MCF 10A (cell line): ENCODE results near the gene LHFPL3. TPM values are rescaled to one million over a fixed set of nuclear protein-coding genes. Genes with fewer than 3 reads are reported as not detected.

ENCODE experiments used
- BruUV-seq: library from RNA; stranded (reverse); fragments of 400-500 nt; replicated peaks from 2 replicates; lab custom pipeline; 2021; lab: Mats Ljungman, UMichigan
- CTCF ChIA-PET: fragments of 300-600 bp; sonication (Branson Sonifier 250); formaldehyde crosslinking; extraction: SDS; loops from one replicate; lab custom pipeline; 2021; ENCODE audit warnings: antibody characterized with exemption, inconsistent platforms; lab: Yijun Ruan, JAX
- POLR2A ChIA-PET: fragments of 300-600, 350-650 bp; sonication (Branson Sonifier 250); formaldehyde crosslinking; extraction: SDS; loops from one replicate; lab custom pipeline; 2020; ENCODE audit warnings: antibody characterized with exemption, inconsistent platforms; lab: Yijun Ruan, JAX
- DNase-seq: peaks from one replicate; pipeline ENCODE4 v3.0.0-alpha.2; 2018; ENCODE audit not compliant: unreplicated experiment
- H3K27ac Mint-ChIP-seq: one replicate; pipeline ENCODE4 v1.8.0; 2022; ENCODE audit warnings: mild to moderate bottlenecking, low read depth, mixed read lengths; ENCODE audit not compliant: unreplicated experiment
- H3K27me3 Mint-ChIP-seq: one replicate; pipeline ENCODE4 v1.8.0; 2022; ENCODE audit warnings: mixed read lengths; ENCODE audit not compliant: insufficient read depth, unreplicated experiment
- H3K36me3 Mint-ChIP-seq: one replicate; pipeline ENCODE4 v1.8.0; 2022; ENCODE audit warnings: mild to moderate bottlenecking, moderate library complexity, mixed read lengths; ENCODE audit not compliant: insufficient read depth, unreplicated experiment
- H3K4me1 Mint-ChIP-seq: one replicate; pipeline ENCODE4 v1.8.0; 2022; ENCODE audit warnings: mixed read lengths; ENCODE audit not compliant: insufficient read depth, unreplicated experiment
- H3K4me3 Mint-ChIP-seq: one replicate; pipeline ENCODE4 v1.8.0; 2022; ENCODE audit warnings: mild to moderate bottlenecking, moderate library complexity, mixed read lengths; ENCODE audit not compliant: unreplicated experiment
- H3K9me3 Mint-ChIP-seq: one replicate; pipeline ENCODE4 v1.8.0; 2022; ENCODE audit warnings: mixed read lengths; ENCODE audit not compliant: unreplicated experiment
- CTCF ChIP-seq: fragments of 200-600 bp; IDR thresholded peaks from one replicate; pipeline ENCODE4 v1.8.0; 2022; ENCODE audit warnings: antibody characterized with exemption, mild to moderate bottlenecking; ENCODE audit not compliant: unreplicated experiment
- intact Hi-C: fragments of 100-400 bp; cut with micrococcal nuclease; formaldehyde crosslinking; loops from 2 replicates; pipeline ENCODE4 v1.14.1; 2022
- total RNA-seq: library from RNA; stranded (reverse); gene quantifications from 2 replicates; pipeline ENCODE4 v1.2.3, GENCODE V29; 2022

The LHFPL3 gene
- total RNA-seq, 1 experiment from 2014 or later, result not detected

GRCh38 chr7:104655592-104655991 is 327.2 kb downstream of the LHFPL3 start:
- no TSS peak for BruUV-seq
- Mint-ChIP-seq H3K36me3 (no peaks in the 10 kb centered on the region), H3K4me1 (peaks cover 5% of the 10 kb centered on the region), H3K27me3 (peaks cover 18% of the 10 kb centered on the region), H3K4me3 (no peak overlapping the region), H3K27ac (no peak overlapping the region), H3K9me3 (no peaks in the 10 kb centered on the region)
- CTCF ChIA-PET, result no interaction called here
- intact Hi-C loops, result no loop called here
- DNase-seq, result no peak
- TF ChIP-seq CTCF, result no peak
- POLR2A ChIA-PET, result interaction anchor here (0.6 kb wide), 2 partner anchors 103 to 1276 kb away, joined by 3 read pairs; no protein-coding TSS in a partner anchor

- peak; percentile 82 for DNase-seq
- no TSS peak for BruUV-seq
- no peak for TF ChIP-seq CTCF
- intact Hi-C loops, result no loop called here
- ChIA-PET CTCF (interaction anchor here (0.7 to 1.2 kb wide), 2 partner anchors 14 to 192 kb away, joined by 3 read pairs; no protein-coding TSS in a partner anchor), POLR2A (interaction anchor here (0.6 kb wide), 1 partner anchor 104 kb away, joined by 3 read pairs; no protein-coding TSS in a partner anchor)
- Mint-ChIP-seq H3K27ac (no peak overlapping the region), H3K36me3 (no peaks in the 10 kb centered on the region), H3K4me3 (no peak overlapping the region), H3K9me3 (no peaks in the 10 kb centered on the region), H3K4me1 (peaks cover 5% of the 10 kb centered on the region), H3K27me3 (peaks cover 9% of the 10 kb centered on the region)
Measured at GRCh38 chr7:104656467-104656866, 328.1 kb downstream of the LHFPL3 start.

GRCh38 chr7:104657134-104657533 is 328.7 kb downstream of the LHFPL3 start:
- intact Hi-C loops, result no loop called here
- Mint-ChIP-seq H3K27ac (no peak overlapping the region), H3K27me3 (peaks cover 3% of the 10 kb centered on the region), H3K9me3 (no peaks in the 10 kb centered on the region), H3K36me3 (no peaks in the 10 kb centered on the region), H3K4me1 (peaks cover 5% of the 10 kb centered on the region), H3K4me3 (no peak overlapping the region)
- BruUV-seq, result no TSS peak
- POLR2A ChIA-PET, result interaction anchor here (0.6 kb wide), 1 partner anchor 105 kb away, joined by 3 read pairs; no protein-coding TSS in a partner anchor
- no peak for DNase-seq
- CTCF ChIA-PET, result interaction anchor here (1.1 to 1.2 kb wide), 3 partner anchors 15 to 262 kb away, joined by 3 read pairs; no protein-coding TSS in a partner anchor
- no peak for TF ChIP-seq CTCF

- peaks cover 3% of the 10 kb centered on the region for H3K4me1 Mint-ChIP-seq
- POLR2A ChIA-PET, result no interaction called here
Measured at GRCh38 chr7:104661575-104661974, 333.2 kb downstream of the LHFPL3 start.

More at GRCh38 chr7:104661575-104661974, 333.2 kb downstream of the LHFPL3 start:
- no peak overlapping the region for H3K4me3 Mint-ChIP-seq
- intact Hi-C loops, result no loop called here
- BruUV-seq, result no TSS peak
- no peak overlapping the region for H3K27ac Mint-ChIP-seq
- no peaks in the 10 kb centered on the region for H3K9me3 Mint-ChIP-seq
- no peak for TF ChIP-seq CTCF
- CTCF ChIA-PET, result no interaction called here
- DNase-seq, result no peak
- no peaks in the 10 kb centered on the region for H3K36me3 Mint-ChIP-seq
- peaks cover 16% of the 10 kb centered on the region for H3K27me3 Mint-ChIP-seq
